ENCODE data around the gene GRM1.
"Not testable (repeated sequence)": the region's sequence is repeated elsewhere in the genome, so short reads cannot be mapped to it uniquely, and the experiment has no call there.

GRM1 gene

DNA sequence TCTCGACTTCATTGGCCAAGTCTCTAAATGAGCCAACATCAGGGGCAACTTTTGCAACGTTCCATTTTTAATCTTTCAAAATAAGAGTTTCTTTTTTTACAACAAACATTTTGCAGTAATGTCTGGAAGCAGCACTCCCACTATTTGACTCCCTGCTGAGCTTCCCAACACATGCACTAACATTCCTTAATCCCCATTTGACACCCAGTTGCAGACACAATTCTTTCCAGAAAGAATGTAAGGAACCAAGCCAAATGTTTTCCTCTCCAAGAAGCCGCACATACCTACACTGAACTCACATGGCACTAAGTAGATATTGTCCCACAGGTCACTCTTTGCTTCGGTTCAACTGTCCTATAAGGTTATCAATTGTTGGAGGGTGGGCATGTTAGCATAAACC is 165.6 kb downstream of the GRM1 start:
- no peak for DNase-seq

GRCh38 chr6:146200176-146200575 is 171.3 kb downstream of the GRM1 start:
- peak; percentile 5 for DNase-seq

DNA sequence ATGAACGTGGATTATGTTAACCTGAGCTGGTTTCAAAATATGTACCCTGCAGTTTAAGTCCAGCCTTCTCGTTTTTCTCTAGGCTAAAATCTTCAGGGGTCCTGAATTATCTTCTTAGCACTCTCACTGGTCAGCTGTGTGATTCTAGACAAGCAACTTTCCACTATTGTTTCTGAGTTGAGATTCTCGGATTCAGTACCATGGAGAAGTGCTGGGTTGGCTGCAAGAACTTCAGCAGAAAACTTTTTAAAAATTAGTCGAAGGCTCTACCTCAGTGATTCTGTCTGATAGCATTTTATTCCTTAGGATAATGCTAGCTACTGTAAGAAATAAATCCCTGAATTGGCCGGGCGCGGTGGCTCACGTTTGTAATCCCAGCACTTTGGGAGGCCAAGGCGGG is 173.7 kb downstream of the GRM1 start:
- no peak for DNase-seq

DNA sequence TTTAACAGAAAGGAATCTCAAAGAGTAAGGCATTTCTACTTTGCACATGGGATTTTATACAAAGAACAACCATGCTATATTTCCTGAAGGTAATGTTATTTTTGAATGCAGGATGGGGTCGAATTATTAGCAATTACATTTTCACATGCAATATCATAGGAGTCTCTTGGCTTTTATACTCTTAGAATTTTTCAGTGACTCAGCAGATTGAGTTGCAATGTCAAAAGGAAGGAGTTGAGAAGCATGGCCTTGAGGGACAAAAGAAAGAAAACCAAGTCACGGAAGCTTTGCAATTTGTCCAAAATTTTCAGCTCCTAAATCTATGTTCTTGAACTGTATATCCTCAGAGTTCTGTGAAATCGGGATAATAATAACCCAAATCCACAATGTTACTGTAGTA is 181.1 kb downstream of the GRM1 start:
- no peak for DNase-seq

- DNase-seq: no peak
Measured at GRCh38 chr6:146210406-146211083, 181.7 kb downstream of the GRM1 start.

GRCh38 chr6:146211646-146212045 is 182.8 kb downstream of the GRM1 start:
- DNase-seq: no peak

DNA sequence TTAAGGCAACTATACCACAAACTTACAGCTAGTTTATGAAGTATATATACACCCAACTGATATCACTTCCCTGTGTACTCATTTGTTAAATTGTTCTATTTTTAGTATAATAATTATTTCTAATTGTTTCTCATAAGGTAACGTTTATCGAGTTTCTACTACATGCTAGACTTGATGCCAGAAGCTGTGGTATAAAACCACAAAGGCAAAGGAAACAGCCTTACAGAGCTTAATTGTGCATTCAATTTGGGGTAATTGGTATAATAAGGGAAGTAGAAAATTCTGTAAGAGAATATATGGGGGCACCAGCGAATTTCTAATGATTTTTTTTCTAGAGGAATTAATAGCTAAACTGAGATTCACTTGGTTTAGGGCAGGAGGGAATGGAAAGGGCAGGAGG is 183.9 kb downstream of the GRM1 start:
- no peak for DNase-seq

- DNase-seq: no peak
Measured at GRCh38 chr6:146219101-146219500, 190.2 kb downstream of the GRM1 start.

DNA sequence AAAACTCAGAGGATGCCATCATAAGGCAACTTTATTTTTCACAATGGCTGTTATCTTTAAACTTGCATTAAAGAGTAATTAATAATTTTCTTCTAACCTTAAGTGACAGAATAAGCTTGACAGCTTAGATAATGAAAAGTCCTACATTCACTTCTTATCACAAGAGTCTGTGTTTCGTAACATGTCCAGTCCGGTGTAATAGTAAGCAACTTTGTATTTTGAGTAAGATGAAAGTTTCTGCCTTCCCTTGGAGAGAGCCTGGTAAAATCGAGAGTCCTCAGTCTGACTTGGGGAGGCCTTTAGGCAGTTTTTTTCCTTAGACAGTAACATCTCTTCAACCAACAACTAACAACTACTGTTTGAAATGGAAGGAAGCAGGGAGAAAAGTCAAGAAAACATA is 195.6 kb downstream of the GRM1 start:
- DNase-seq: no peak

DNA sequence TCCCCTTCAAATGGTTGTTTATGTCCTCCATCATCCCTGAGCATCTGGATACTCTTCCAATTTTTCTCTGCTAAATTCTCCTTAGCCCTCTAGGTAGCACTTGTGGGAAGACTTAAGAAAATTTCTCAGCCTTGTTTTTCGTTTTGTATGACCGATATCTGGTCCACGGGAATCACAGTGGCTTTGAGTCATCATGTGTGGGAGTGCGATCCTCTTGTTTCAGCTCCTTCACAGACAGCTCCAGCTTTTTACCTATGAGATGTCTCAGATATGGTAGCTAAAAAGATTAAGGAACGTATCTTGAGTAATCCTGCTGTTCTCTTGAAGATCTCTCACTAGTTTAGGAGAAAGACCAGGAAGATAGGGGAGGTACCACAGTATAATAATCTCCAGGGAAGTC is 196.1 kb downstream of the GRM1 start:
- no peak for DNase-seq

- no peak for DNase-seq
Measured at GRCh38 chr6:146240322-146240721, 211.5 kb downstream of the GRM1 start.

DNA sequence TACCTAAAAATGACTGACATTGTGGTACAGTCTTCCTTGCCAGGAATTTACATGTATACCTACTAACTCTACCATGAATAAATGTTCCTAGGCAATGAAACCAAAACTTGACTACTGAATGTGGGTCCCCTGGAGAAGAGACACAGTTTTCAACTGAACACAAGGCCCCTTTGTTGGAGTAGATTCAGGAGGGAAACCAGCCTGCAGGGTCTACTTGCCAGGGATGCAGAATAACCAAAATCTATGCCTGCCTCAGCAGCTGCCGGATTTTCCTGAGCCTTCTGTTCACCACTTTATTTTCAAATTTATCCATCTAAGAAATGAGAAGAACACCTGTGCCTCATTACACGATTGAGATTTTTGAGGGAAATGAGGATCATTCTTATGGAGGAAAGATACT is 211.9 kb downstream of the GRM1 start:
- no peak for DNase-seq

GRCh38 chr6:146243646-146244045 is 214.8 kb downstream of the GRM1 start:
- DNase-seq: not testable (repeated sequence)

DNA sequence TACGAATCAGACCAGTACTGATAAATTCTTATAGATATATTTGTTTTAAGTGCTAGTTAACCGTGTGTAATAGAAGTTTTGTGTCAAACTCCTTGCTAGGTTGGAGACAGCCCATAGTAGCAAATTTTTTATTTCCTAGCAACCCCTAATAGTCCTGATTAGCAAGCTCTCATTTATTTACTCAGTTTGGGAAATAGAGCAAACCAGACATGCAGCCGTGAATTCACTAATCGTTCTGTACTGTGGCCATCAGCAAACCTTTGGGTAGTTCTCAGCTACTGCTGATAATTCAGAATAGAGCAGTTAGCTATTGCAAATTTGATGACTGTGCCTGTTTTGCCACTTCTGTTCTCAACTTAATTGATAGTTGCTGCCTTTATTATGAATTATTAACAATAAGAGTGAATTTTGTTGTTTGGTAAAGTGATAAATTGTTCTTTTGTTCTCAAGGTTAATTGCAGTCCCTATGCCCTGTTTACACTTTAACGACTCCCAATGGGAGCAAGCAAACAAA is 215.8 kb downstream of the GRM1 start:
- no peak for DNase-seq

DNA sequence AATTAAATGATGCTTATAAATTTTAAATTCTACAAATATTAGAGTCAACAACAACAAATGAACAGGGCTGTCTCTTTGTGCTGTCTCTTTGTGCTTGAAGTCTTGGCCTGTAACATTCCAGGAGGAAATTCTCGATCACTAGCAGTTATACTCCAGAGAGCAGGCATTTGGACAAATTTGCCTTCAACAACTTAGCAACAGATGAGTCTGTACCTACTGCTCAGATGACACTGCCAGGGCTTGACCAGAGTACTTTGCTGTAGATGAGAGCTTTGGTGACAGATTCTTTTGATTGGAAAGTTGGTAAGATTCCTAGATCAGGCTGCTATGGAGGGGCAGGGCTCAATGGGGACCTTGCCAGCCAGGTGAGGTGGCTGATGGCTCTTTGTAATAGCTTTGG is 217.2 kb downstream of the GRM1 start:
- no peak for DNase-seq

DNA sequence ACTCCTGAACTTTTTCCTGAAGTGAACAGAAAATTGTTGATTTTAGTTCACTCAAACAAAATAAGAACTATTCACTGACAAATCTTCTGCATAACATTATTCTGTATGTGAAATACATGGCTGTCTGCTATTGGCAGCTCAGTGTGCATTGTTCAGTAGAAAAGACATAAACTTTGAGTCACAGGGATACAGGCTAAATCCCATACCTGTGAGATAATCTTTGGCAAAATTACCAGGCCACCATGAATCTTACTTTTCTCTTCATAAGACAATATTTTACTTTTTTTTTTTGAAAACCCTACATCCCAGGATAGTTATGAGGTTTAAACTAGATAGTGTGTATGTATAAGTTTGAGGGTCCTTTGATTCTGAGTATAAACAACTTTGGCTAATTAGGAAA is 224.8 kb downstream of the GRM1 start:
- DNase-seq: no peak

DNA sequence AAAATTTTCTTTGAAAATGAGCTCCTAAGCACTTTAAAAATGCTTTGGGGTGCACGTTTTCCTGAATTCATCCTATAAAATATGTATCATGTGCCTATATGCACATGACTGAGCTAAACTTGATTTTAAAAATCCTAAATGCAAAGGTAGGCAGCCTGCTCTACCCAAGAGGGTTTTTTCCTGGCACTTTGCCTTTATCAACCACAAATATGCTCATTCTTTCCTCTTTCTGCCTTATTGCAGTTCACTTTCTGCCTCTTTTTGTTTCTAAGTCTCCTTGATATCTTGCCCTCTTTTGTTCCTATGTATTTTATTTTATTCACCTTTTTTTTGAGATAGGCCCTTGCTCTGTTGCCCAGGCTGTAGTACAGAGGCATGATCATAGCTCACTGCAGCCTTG is 229.3 kb downstream of the GRM1 start:
- DNase-seq: no peak

DNA sequence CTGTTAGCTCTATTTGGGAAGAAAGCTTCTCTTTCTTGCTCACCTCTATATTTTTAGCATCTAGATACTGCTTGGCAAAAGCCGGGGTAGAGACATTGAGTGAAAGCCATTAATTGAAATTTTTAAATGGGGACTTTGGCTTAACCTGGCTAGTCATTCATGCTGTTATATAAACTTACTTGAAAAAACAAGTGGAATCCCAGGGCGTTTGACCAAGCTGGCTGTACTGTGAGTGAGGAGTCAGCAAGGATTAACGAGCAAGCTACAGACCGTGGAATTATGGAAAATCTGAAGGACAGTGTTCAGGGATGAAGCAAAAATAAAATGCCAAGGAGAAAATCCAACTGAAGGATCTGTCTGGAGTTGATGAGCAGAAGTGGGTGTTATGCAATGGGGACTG is 232.0 kb downstream of the GRM1 start:
- DNase-seq: no peak

DNA sequence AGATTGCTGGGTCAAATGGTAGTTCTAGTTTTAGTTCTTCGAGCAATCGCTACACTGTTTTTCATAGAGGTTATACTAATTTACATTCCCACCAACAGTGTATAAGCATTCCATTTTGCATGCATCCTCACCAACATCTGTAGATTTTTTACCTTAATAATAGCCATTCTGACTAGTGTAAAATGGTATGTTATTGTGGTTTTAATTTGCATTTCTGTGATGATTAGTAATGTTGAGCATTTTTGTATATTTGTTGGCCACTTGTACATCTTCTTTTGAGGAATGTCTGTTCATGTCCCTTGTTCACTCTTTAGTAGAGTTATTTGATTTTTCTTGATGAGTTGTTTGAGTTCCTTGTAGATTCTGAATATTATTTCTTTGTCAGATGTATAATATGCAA is 236.2 kb downstream of the GRM1 start:
- no peak for DNase-seq

DNA sequence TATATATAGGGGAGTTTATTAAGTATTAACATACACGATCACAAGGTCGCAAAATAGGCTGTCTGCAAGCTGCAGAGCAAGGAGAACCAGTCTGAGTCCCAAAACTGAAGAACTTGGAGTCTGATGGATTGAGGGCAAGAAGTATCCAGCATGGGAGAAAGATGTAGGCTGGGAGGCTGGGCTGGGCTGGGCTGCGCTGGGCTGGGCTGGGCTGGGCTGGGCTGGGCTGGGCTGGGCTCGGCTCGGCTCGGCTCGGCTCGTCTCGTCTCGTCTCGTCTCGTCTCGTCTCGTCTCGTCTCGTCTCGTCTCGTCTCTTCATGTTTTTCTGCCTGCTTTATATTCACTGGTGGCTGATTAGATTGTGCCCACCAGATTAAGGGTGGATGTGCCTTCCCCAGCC is 238.6 kb downstream of the GRM1 start:
- no peak for DNase-seq

- no peak for DNase-seq
Measured at GRCh38 chr6:146267946-146268345, 239.1 kb downstream of the GRM1 start.

DNA sequence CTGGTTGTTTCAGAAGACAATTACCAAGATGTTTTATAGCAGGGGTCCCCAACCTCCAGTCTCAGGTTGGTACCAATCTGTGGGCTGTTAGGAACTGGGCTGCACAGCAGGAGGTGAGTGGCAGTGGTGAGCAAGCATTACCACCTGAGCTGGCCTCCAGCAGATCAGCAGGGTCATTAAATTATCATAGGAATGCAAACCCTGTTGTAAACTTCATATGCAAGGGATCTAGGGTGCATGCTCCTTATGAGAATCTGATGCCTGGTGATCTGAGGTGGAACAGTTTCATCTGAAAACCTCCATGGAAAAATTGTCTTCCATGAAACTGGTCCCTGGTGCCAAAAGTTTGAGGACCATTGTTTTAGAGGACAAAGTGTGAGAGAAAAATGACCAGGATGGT is 240.6 kb downstream of the GRM1 start:
- no peak for DNase-seq

DNA sequence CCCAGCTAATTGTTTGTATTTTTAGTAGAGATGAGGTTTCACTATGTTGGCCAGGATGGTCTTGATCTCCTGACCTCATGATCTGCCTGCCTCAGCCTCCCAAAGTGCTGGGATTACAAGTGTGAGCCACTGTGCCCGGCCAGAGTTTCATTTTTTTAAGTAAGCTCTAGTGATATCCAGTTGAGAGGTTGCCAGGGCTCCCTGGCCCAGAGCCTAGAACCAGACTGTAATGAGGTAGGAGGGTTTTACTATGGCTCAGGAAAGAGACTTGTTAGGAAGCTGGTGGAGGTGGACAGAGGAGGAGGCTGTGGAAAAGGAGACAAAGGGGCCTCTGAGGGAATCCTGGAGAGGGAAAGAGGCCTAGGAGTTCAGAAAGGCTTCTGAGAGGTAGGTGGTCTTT is 242.3 kb downstream of the GRM1 start:
- not testable (repeated sequence) for DNase-seq

GRCh38 chr6:146273490-146273889 is 244.6 kb downstream of the GRM1 start:
- no peak for DNase-seq

- DNase-seq: no peak
Measured at GRCh38 chr6:146277142-146277541, 248.3 kb downstream of the GRM1 start.
